GM19397 (cell line): ENCODE results near the gene GLS.
"Not testable (repeated sequence)": the region's sequence is repeated elsewhere in the genome, so short reads cannot be mapped to it uniquely, and the experiment has no call there.

Experiments
- ATAC-seq: cut with Tn5 transposase; IDR thresholded peaks from one replicate; pipeline ENCODE4 v1.9.1; 2021; ENCODE audit warnings: mild to moderate bottlenecking, moderate library complexity; ENCODE audit not compliant: unreplicated experiment

Gene GLS

DNA sequence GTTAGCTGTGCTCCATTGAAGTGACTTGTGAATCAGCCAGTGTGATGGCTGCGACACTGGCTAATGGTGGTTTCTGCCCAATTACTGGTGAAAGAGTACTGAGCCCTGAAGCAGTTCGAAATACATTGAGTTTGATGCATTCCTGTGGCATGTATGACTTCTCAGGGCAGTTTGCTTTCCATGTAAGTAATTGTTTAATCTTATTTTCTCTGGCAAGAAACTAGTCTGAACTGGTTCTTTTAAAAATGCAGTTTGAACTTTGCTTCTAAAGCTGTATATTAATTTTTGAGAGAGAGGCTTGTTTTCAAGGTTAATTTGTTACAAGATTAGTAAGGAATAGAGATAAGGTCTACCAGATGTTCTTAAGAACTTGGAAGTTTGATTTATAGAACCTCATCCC, 46.7 kb downstream of the GLS start:
- no peak for ATAC-seq

DNA sequence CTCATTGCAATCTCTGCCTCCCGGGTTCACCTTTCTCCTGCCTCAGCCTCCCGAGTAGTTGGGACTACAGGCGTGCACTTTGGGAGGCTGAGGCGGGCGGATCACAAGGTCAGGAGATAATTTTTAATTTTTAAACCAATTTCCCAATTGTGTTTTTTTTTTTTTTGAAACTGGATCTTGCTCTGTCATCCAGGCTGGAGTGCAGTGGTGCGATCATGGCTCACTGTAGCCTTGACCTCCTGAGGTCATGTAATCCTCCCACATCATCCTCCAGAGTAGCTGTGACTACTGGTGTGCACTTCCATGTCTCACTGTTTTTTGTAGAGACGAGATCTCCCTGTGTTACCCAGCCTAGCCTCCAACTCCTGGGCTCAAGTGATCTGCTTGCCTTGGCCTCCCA, 49.3 kb downstream of the GLS start:
- no peak for ATAC-seq

DNA sequence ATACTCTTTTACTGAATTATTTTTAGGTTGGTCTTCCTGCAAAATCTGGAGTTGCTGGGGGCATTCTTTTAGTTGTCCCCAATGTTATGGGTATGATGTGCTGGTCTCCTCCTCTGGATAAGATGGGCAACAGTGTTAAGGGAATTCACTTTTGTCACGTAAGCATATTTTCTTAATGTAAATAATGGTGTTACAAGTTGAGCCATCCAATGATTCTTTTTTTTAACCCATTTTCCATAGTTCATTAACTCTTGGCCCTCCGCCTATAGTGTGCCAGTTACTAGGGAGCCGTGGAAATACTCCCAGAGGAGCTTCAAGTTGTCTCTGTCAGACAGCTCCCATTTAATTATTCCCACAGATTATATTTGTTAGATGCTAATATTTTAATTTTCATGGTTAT, 49.8 kb downstream of the GLS start:
- no peak for ATAC-seq

DNA sequence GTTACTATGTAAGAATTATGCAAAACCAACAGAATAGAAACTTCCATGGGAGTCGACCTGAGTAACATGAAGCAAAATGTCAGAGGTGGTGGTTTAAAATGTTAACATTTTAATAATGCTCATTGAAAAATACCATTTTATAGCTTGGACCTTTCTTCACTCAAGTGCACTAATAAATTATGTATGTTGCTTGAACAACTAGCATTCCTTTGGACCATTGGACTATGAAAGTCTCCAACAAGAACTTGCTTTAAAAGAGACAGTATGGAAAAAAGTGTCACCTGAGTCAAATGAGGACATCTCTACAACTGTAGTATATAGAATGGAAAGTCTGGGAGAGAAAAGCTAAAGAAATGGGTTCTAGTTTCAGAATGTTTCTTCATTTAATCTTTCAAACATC, 51.9 kb downstream of the GLS start:
- ATAC-seq: no peak

DNA sequence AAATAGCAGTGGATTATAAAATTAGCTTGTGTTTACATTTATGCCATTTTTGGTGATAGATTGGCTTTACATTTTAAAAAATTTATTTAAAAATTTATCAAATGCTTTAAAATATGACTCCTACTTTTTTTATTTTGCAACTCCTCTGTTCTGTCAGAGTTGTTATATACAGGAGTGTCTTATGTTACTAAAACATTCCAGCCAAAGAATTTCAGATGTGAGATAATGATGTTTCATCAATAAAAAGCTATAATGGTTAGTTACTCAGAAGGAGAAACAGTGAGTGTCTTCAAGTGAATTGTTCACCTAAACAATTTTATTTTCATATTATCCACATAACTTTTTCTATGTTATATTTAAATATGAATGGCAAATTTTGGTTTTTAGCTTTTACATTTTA, 52.7 kb downstream of the GLS start:
- no peak for ATAC-seq

DNA sequence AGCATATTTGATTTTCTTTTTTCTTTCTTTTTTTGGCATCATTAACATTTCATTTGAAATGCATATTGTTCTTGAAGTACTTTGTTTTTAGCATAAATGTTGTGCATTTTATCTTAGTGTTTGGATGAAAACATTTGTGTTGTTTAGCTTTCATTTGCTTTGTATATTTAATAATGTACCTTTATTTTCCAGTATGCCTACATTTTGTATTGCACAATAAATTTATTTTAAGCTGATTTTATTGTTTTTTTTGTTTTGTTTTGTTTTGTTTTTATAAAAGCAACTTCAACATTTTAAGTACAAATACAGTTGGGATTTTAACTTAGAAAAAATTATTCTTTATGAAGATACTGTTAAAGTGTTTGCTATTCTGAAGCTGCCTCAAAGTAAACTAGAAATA, 54.4 kb downstream of the GLS start:
- ATAC-seq: no peak

DNA sequence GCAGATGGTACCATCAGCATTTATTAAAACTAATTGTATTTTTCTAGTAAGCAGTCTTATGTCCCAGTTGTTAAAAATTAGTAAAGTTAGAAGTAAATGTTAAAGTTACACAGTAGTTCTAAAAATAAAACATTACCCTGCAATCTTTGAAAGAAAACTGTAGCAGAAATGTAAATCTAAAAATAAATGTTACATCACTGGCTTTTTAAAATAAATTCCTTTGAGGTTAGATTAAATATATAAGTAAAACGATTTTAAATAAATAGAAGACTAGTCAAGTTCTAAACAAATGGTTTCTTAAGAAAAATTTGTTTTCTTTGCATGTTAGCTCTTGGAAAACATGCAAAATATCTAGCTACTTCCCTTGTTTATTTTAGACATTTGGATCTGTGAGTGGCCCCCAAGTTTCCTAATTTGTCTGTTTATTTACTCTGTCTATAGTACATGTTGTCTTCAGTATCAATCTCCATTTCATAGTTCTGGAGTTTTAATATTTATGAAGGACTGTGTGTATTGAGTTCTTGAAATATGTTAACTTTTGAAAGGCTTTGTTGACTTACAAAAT, 58.2 kb downstream of the GLS start:
- no peak for ATAC-seq

DNA sequence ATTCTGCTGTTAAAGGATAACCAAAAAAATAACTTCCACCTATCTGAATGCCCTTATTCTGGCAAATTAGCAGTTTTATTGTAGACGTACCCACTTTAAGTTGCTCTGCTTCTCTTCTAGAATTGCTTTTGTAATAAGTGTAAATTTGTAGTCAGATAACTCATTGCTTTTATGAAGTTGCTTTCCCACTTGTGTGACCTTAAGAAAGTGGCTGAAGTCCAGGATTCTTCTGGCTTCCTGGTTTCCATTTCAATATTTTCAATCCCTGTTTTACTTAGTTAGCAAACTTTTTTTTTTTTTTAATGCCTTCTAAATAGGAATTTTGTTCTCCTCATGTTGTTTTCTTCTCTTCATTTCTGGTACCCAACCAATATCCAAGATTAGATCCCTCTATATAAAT, 59.8 kb downstream of the GLS start:
- ATAC-seq: no peak

DNA sequence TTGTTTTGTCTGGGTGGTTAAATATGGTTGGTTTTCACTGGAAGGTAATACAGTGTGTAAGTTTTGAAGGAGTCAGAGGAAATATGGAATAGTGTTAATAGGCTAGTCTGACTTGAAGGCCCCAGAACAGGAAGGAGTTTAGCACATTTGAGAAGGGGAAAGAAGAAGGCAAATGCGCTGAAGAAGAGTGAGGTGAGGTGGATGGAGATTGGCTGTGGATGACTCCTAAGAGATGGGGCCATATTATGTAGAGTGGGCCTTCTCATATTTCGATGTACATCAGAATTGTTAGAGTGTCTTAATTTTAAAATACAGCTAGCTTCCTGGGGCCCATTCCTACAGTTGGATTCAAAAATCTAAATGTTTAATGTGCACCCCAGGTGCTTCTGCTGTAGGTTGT, 61.0 kb downstream of the GLS start:
- no peak for ATAC-seq

DNA sequence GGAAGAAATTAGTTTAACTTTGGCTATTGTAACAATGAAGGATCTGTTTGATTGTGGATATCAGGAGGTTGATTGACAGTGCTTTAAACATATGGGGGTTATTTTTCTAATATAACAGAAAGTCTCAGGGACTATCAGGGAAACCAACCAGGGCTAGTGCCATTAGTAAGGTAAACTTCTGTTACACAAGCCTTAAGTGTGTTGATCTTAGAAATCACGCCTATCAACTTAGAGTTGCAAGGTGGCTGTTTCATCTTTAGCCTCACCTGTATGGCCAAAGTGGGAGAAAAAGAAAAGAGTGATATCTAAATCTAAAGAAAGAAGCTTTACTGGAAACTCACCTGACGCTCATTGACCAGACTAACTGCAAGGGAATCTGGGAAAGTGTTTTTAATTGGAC, 62.1 kb downstream of the GLS start:
- no peak for ATAC-seq

DNA sequence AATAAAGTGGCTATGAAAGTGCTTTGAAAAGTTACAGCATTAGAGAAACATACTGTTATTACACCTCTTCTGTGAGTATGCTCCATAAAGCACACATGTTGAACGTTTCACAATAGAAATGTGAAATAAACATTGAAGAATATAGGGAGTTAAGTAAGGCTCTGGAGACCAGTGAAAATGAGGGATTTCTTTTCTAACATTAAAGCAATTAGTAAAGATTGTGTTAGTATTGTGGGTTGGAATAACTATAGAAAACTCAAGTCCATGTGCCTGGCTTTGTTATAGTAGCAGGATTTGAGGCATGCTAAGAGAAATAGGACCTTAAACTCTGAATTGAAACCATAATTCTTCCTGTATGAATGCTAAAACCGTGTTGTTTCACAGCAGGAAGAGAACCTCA, 63.1 kb downstream of the GLS start:
- ATAC-seq: no peak

DNA sequence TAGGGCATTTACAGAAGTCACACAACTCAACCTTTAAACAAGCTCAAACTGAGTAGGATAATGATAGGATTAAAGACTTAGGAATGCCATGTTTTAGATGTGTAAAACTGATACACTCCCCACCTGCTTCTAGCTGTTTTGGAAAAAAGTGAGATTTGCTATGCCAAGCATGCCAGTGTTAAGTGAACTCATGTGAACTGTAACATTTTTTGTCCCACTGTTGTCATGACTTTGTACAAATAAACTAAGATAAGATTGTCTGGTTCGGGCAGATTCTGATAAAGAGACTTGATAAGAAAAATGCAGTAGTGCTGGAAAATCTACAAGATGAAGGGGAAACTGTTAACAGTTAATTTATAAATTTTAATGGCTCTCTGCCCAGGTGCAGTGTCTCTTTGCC, 66.5 kb downstream of the GLS start:
- ATAC-seq: no peak

DNA sequence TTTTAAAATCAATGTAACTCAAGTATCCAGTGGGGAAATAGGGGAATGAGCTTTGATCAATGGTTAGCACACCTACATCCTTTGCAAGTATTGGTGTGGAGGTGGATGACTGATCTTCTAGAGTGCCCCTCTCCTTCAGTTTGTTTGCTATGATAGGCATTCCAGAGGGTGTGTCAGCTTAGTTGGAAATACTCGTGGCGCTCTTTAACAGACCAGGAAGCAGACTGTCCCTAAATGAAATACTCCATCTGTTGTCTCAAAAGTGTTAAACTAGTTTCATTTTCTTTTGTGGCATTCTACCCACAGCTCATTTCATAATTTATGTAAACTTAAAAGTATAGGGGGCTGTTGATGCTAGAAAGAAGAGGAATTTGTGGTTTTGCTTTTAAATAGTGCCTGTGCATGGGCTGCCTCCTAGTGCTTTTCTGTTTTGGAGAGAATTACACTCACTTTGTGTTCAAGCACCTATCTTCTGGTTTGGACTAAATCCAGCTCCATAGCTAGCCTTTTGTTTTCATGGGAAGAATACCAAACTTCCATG, 67.2 kb downstream of the GLS start:
- ATAC-seq: peak; percentile 59

DNA sequence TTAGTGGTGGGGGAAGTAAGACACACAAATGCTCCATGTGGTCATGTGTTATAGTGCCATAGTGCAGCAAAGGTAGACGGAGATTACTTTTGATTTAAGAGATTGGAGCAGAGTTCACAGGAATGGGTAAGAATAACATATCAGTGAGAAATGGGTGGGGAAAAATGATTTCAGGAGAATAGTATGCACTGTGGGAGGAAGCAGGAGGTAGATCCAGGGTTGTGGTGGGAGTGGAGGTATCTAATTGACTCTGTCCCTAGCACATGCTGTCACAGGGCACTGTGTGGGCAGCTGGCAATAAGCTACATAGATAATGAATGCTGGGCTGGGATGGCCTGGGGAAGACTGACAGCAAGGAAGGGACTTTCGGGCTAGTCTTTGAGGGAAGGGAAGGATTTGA, 68.0 kb downstream of the GLS start:
- no peak for ATAC-seq

DNA sequence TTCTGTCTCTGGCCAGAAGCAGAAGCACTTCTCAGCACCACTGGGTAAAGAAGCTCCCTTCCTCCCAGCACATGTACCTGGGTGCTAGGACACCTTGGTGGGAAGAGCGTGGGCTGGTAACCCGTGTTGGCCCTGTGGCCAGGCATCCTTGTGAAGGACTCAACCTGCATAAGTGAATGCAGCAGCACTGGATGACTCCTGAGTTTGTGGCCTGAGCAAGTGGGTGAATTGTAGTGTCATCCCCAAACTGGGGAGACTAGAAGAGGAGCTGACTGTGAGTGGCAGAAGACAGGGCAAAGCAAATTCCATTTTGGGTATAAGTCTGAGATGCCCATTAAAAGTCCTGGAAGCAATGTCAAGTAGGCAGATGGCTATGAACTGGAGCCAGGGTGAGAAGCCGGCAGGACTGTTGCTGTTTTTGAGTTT, 70.0 kb downstream of the GLS start:
- ATAC-seq: no peak

DNA sequence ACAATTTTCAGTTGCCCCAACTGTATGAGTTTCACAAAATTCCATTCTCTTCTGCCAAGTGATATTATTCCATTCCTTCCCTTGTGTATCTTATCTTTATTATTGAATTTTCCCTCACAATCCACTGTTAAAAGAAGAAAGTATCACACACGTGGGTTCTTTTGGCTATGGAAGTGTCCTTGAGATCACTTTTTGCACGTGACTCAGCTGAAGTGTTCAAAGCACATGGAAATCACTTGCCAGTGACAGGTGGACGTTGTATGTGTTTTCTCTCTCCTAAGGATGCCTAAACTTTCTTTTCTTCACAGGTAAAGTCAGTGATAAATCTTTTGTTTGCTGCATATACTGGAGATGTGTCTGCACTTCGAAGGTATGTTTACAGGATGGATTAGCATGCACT, 72.6 kb downstream of the GLS start:
- no peak for ATAC-seq

DNA sequence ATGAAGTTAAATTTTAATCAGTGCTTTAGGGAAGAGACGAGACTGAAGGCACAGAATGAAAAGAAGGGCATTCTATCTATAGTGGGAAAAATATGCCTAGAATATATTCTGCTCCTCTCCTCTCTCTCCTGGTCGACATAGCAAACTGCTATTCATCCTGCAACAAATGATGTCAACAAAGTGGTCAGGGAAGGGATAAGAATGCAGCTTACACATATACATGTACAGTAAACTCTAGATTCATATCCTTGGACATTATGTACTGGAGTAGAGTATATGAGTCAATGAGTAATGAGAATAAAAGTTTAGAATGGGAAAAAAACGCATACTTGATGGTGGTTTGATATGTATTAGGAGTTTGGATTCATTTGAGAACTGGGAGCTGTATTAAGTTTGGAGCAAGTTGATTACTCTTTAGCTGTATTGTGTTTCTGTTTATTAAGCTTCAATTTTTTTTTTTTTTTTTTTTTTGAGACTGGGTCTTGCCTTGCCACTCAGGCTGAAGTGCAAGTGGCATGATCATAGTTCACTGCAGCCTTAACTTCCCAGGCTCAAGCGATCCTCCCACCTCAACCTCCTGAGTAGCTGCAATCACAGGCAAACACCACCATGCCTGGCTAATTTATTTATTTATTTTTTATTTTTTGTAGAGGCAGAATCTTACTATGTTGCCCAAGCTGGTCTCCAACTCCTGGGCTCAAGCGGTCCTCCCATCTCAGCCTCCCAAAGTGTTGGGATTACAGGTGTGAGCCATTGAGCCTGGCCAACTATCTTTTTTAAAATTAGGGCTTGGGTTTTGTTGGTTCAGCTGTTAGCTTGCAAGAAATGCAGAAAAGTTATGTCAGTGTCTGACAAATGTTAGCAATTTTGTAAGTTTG, 79.5 kb downstream of the GLS start:
- ATAC-seq: no peak

DNA sequence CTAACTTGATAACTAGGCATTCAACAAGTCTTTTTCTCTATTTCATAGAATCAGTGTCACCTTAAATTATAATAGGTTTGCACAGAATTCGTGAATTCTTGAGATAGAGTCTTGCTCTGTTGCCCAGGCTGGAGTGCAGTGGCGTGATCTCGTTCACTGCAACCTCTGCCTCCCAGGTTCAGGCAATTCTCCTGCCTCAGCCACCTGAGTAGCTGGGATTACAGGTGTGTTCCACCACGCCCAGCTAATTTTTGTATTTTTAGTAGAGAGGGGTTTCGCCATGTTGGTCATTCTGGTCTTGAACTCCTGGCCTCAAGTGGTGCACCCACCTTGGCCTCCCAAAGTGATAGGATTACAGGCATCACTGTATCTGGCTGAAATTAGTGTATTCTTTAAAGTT, 80.5 kb downstream of the GLS start:
- not testable (repeated sequence) for ATAC-seq

DNA sequence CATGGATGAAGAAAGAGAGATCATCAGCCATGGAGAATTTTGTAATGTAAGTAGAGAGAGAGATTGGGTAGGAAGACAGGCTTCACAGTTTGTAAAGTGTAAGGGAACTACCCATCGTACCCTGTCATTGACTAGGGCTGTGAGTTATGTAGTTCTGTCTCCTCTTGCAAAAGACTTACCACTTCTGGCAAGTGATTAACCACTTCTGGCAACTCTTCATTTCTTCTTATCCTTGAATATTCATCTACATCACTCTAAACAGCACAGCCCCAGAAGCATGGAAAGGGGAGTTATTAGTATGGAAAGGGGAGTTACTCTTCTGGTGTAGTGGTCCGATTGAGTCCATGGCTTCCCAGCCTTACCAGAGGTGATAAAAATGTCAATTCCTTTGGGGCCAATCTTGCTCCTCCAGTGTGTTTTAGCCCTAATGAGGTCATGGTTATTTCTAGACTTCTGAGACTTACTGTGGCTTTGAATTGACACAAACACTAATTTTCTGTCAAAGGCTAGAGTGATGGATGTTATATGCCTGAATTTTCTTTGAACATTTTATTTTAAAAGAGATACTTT, 81.4 kb downstream of the GLS start:
- no peak for ATAC-seq

DNA sequence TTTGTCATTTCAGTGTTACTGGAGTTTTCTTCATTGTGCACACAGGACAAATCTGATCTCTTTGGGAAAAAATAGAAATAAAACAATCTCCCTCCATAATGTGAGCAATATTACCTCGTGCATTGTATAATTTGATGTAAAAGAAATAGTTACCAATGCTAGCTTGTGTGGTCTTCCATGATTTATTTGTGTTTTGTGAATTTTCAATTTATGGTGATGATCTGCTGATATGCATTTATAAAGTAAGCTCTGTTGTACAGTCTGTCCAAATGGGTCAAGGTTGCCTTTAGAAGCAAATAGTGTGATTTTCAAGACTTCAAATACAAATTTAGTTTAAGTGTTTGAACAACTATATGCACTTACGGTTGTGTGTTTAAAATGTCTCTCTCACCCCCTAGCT, 82.5 kb downstream of the GLS start:
- ATAC-seq: no peak

DNA sequence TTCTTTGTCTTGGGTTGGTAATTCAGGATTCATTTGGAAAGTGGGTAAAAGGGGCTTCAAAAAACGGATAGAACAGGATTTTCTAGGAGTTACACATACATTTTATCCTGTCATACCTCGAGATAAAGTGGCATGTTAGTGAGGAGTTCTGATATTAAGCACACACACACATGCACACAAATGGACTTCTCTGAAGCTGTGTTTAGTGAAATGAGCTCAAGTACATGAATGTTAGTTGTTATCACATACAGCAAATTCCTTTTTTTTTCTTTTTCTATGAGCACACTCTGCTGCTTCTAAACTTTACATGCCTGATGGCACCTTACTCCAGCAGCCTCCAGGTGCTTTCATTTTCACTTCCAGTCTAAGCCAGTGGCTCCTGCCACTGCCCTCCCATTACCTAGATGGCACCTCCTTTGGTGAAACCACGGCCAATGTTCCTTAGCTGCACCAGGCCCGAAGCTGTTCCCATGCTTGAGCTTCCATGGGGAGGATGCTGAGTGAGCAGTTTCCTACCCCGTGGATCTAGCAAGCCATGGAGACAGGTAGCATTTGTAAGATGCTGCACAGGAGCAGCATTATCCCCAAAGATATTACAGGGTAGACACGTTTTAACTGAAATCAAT, 83.7 kb downstream of the GLS start:
- ATAC-seq: no peak
